Fibroblast of the aortic adventitia (primary cell): ENCODE results near the gene SNAPIN. TPM values are rescaled to one million over a fixed set of nuclear protein-coding genes. Genes with fewer than 3 reads are reported as not detected.

ENCODE experiments used
- DNase-seq: peaks from one replicate; pipeline ENCODE4 v3.0.0-alpha.2; 2010; ENCODE audit warnings: low read depth
- H3K4me3 ChIP-seq: 2 replicates; pipeline ENCODE4 v1.5.1; 2011; ENCODE audit warnings: low read depth, mild to moderate bottlenecking, control low read depth, low read length, moderate library complexity
- CTCF ChIP-seq: IDR thresholded peaks from 2 replicates; pipeline ENCODE4 v1.5.1; 2011; ENCODE audit warnings: mild to moderate bottlenecking, low read length, control low read depth, inconsistent platforms; ENCODE audit not compliant: insufficient read depth
- total RNA-seq: library from RNA; depleted of rRNA; stranded (reverse); fragments of >200 nt; gene quantifications from 2 replicates; pipeline ENCODE4 v1.2.3, GENCODE V29; 2012; ENCODE audit warnings: low replicate concordance

The SNAPIN gene
- total RNA-seq, 1 donor, result 68.8 TPM

DNA sequence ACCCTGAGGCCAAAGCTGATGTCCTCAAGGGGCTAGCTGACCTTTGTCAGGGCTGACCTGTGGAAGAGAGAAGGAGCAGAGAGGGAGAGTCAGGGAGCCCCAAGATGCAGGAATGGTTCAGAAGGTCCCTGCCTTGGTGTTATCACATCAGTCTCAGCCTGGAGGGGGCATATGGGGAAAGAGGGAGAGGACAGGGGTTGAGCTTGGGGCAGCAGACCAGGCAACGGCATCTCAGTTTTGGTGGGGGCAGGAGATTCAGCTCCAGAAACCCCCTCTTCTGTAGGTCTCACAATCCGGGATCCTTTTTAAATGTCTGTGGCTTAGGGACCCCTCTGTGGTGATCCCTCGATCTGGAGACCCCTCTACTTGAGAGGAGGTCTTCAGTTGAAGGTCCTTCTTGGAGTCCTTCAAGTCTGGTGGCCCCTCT is 32.0 kb upstream of the SNAPIN start:
- DNase-seq, result no peak
- TF ChIP-seq CTCF, result no peak
- H3K4me3 ChIP-seq, result peak overlapping the region; percentile 82

- TF ChIP-seq CTCF, result peak; percentile 55
Observed at GRCh38 chr1:153626904-153627714, 31.4 kb upstream of the SNAPIN start, which contains the start of gene S100A13. S100A13 (minus strand) TSS chr1:153627505; CDS start chr1:153626472, 1,033 bp downstream.

GRCh38 chr1:153627715-153628626 is 30.5 kb upstream of the SNAPIN start, which contains the start of gene S100A1:
S100A1 (plus strand) TSS chr1:153628434; CDS start chr1:153630522, 2,088 bp downstream.
- TF ChIP-seq CTCF, result no peak
- peak within 1 kb of the TSS; percentile 82 for H3K4me3 ChIP-seq
- no peak for DNase-seq

More at GRCh38 chr1:153626904-153627714, 31.4 kb upstream of the SNAPIN start, which contains the start of gene S100A13:
- H3K4me3 ChIP-seq, result peak within 1 kb of the TSS; percentile 82
- peak; percentile 95 for DNase-seq

GRCh38 chr1:153628638-153629342 is 29.7 kb upstream of the SNAPIN start:
- no peak for TF ChIP-seq CTCF
- DNase-seq, result no peak
- H3K4me3 ChIP-seq, result no peak overlapping the region

GRCh38 chr1:153629343-153629665 is 29.2 kb upstream of the SNAPIN start:
- H3K4me3 ChIP-seq, result no peak overlapping the region
- no peak for DNase-seq
- no peak for TF ChIP-seq CTCF

- DNase-seq, result no peak
- TF ChIP-seq CTCF, result no peak
- no peak overlapping the region for H3K4me3 ChIP-seq
Observed at GRCh38 chr1:153629971-153630370, 28.5 kb upstream of the SNAPIN start.
